IMR-90 (cell line): ENCODE measurements around the gene PEAK1.

Experiments
- BHLHE40 ChIP-seq: fragments of 150-350 bp; IDR thresholded peaks from 2 replicates; pipeline ENCODE4 v1.6.1; 2016; ENCODE audit warnings: mild to moderate bottlenecking, low read depth, low read length
- CTCF ChIP-seq: conservative IDR thresholded peaks from 2 replicates; pipeline ENCODE4 v1.5.1; 2012; ENCODE audit warnings: mild to moderate bottlenecking, low read depth, low read length, improper control_type of control experiment
- ELK1 ChIP-seq: fragments of 150-350 bp; IDR thresholded peaks from 2 replicates; pipeline ENCODE4 v1.6.1; 2016; ENCODE audit warnings: low read depth, mild to moderate bottlenecking, low read length, moderate library complexity, borderline replicate concordance
- FOS ChIP-seq: fragments of 150-350 bp; IDR thresholded peaks from 2 replicates; pipeline ENCODE4 v1.6.1; 2016; ENCODE audit warnings: low read depth, low read length
- MAFK ChIP-seq: IDR thresholded peaks from 2 replicates; pipeline ENCODE4 v1.6.1; 2012; ENCODE audit warnings: low read depth, low read length, improper control_type of control experiment
- MXI1 ChIP-seq: IDR thresholded peaks from 2 replicates; pipeline ENCODE4 v1.6.1; 2012; ENCODE audit warnings: low read depth, mild to moderate bottlenecking, low read length, moderate library complexity, borderline replicate concordance
- POLR2A ChIP-seq: IDR thresholded peaks from 2 replicates; pipeline ENCODE4 v1.6.1; 2012; ENCODE audit warnings: mild to moderate bottlenecking, low read depth, low read length
- RAD21 ChIP-seq: IDR thresholded peaks from 2 replicates; pipeline ENCODE4 v1.6.1; 2012; ENCODE audit warnings: low read length, improper control_type of control experiment
- SMC3 ChIP-seq: fragments of 150-350 bp; IDR thresholded peaks from 2 replicates; pipeline ENCODE4 v1.6.1; 2016; ENCODE audit warnings: low read depth, mild to moderate bottlenecking, antibody characterized with exemption, low read length, moderate library complexity

GRCh38 chr15:77180270-77180669 is 239.6 kb downstream of the PEAK1 start:
- no peak for TF ChIP-seq ELK1
- TF ChIP-seq CTCF: no peak
- TF ChIP-seq MAFK: no peak
- TF ChIP-seq FOS: no peak
- no peak for TF ChIP-seq MXI1
- no peak for TF ChIP-seq POLR2A
- no peak for TF ChIP-seq SMC3
- TF ChIP-seq BHLHE40: no peak
- no peak for TF ChIP-seq RAD21
